ENCODE measurements around the gene PRKCQ.
A peak's percentile ranks its signal among the peaks of the same experiment; 100 is the strongest.

The PRKCQ gene

DNA sequence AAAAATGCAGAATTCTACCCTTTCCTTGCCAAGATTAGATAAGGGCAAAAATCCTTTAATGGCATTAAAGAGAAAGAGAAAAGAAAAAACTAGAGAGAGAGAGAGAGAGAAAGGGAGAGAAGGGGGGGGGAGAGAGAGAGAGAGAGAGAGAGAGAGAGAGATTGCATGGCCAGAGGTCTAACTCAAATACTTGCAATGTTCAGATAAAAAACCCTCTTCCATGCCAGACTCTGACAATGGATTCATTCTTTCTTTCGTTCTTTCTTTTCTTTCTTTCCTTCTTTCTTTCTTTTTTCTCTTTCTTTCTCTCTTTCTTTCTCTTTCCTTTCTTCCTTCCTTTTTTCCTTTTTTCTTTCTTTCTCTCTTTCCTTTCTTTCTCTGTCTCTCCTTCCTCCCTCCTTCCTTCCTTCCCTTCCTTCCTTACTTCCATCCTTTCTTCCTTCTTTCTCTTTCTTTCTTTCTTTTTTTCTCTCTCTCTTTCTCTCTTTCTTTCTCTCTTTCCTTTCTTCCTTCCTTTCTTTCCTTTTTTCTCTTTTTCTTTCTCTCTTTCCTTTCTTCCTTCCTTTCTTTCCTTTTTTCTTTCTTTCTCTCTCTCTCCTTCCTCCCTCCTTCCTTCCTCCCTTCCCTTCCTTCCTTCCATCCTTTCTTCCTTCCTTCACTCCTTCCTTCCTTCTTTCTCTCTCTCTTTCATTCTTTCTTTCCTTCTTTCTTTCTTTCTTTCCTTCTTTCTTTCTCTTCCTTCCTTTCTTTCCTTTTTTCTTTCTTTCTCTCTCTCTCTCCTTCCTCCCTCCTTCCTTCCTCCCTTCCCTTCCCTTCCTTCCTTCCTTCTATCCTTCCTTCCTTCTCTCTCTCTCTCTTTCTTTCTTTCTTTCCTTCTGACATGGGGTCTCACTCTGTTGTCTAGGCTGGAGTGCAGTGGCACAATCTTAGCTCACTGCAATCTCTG lies 175.7 kb downstream of the PRKCQ start:
- in situ Hi-C loops (cut with HindIII; ENCODE audit: low pct_ligation_motif_present, low pct_unique_long_range_greater_than_20kb, low sequenced_read_pairs) = no loop called here
- no peak for DNase-seq

DNA sequence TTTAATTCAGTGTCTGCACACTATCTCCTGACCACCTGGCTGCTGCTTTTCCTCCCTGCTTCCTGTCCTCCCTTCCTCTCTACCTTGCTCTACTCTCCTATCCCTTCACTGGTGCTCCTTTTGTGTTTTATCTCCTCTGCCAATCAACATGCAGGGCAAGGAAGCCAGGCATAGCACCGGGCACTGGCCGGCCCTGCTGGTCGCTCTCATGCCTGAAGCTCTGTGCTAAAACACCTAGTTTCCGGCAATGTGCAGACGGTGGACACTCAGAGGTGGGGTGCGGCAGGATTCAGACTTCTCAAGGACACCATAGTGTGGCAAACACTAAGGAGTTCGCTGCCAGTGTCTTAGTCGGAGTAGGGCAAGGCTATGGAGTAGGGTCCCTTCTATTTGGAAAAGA lies 177.1 kb downstream of the PRKCQ start:
- no peak for DNase-seq
- in situ Hi-C loops (cut with HindIII; ENCODE audit: low pct_ligation_motif_present, low pct_unique_long_range_greater_than_20kb, low sequenced_read_pairs) = no loop called here

DNA sequence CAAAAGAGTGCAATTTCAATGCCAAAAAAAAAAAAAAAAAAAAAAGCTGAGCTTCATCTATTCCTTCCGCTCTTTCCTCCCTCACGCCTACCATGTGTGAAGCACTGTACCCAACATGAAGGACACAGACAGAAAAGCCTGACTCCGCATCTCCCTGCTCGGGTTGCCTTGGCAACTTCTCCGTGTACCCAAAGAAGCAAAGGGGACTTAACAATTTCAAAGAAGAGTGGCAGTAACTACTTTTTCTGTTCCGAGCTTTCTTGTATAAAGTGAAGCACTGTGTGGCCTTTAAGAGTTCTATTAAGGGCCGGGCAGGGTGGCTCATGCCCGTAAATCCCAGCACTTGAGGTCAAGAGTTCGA lies 177.7 kb downstream of the PRKCQ start:
- no peak for DNase-seq
- in situ Hi-C loops (cut with HindIII; ENCODE audit: low pct_ligation_motif_present, low pct_unique_long_range_greater_than_20kb, low sequenced_read_pairs) = no loop called here

DNA sequence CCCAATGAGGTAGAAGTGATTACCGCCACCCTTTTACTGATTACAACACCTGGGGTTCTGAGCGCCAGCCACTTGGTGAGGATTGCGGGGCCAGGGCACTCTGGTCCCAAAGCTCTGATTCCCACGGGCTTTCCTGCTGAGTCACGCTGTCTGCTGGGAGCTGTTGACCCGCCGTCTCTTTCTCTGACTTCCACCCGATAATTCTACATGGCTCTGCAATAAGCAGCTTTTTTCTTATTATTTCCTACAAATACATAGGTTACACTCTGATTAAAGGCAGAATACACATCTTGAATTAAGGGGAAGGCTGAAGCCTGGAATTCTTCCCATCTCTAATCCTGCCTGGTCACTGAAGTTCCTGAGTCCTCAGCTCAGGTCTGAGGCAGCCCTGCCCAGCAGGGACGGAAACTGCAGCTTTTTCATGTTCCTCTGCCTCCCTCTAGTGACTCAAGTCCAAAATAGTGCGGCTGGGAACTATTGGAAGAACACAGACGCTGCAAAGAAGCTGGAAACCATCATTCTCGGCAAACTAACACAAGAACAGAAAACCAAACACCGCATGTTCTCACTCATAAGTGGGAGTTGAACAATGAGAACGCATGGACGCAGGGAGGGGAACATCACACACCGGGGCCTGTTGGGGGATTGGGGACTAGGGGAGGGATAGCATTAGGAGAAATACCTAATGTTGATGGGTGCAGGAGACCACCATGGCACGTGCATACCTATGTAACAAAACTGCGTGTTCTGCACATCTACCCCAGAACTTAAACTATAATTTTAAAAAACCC lies 178.3 kb downstream of the PRKCQ start:
- in situ Hi-C loops (cut with HindIII; ENCODE audit: low pct_ligation_motif_present, low pct_unique_long_range_greater_than_20kb, low sequenced_read_pairs) = no loop called here
- DNase-seq = peak; percentile 89

DNA sequence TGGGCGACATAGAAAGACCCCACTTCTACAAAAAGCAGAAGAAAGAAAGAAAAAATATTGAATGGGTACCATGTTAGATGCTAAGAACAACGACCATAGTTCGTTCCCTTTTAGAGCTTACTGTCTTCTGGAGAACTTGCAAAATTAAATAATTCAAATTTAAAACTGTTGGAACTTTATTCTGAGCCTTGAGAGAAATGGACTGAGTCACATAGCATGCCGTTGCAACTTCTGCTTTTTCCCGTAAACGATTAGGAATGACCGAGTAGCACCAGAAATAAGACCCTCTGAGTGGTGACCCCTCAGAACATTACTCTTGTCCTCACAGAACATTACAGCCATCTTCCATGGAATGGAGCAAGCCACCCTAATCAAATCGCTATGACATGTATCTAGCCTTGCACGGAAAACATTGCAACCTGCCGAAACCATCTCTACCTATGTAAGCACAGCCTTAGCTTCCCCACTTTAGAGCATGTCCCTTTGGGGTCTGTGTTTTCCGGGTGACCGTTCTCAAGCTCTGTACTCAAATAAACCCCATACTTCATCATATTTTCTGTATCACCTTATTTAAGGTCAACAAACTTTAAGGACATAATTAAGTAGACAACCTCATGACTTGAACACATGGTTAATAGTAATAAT lies 179.1 kb downstream of the PRKCQ start:
- peak; percentile 4 for DNase-seq
- in situ Hi-C loops (cut with HindIII; ENCODE audit: low pct_ligation_motif_present, low pct_unique_long_range_greater_than_20kb, low sequenced_read_pairs) = no loop called here

DNA sequence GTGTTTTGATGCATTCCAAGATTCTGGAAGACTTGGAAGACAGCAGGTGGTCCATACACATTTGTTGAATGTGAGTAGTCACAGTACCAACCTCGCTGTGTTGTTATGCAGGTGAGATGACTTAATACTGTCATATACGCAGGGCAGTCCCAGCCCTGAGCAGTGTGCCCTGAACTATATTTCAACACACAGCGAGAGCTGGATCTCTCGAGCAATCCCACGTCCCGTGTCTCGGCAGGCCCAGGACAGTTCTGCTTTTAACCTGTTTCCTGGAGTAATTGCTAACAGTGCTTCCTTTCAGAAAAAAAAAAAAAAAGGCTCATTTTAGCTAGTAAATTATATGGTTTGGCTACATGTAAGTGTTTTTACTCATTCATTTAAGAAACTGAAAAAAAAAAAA lies 179.7 kb downstream of the PRKCQ start:
- DNase-seq = no peak
- in situ Hi-C loops (cut with HindIII; ENCODE audit: low pct_ligation_motif_present, low pct_unique_long_range_greater_than_20kb, low sequenced_read_pairs) = no loop called here

DNA sequence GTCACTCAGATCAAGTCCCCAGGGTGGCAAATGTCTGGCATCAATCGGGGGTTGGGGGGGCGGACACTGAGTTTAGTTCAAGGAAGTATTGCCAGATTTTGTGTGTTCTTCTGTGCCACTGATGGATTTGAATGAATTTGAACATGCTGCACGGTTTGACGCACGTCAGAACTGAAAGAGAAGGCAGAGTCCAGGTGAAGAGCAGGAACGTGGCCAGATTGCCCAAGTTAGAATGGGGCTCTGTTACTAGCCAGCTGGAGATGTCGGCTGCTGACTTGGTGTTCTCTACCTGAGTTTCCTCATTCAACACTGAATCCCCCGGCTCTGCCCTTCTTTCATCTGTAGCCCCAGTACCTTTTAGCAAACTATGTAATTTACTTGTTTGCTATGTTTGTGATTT lies 180.2 kb downstream of the PRKCQ start:
- no peak for DNase-seq
- in situ Hi-C loops (cut with HindIII; ENCODE audit: low pct_ligation_motif_present, low pct_unique_long_range_greater_than_20kb, low sequenced_read_pairs) = no loop called here

DNA sequence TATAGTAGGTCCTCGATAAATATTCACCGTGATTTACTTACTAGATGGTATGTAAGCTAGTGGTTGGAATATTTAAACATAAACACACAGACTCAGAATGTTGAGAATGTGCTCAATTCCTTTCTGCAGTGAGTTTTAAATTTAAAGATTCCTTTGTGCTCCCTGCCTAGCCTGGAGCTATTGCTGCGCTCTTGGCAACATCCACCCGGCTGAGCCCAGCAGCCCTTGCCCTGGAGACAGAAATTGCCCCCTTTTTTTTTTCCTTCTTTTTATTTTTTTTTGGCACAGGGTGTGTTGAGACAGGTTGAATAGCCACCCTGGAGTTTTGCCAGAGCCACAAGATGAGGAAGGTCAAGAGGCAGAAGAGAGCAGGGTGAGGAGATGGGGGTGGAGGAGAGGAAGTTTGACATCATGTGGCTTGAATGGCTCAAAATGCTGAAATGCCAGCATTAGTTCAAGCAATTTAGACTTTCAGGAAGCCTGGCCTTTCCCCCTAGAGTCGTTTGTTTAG lies 180.8 kb downstream of the PRKCQ start:
- DNase-seq = no peak
- in situ Hi-C loops (cut with HindIII; ENCODE audit: low pct_ligation_motif_present, low pct_unique_long_range_greater_than_20kb, low sequenced_read_pairs) = no loop called here

DNA sequence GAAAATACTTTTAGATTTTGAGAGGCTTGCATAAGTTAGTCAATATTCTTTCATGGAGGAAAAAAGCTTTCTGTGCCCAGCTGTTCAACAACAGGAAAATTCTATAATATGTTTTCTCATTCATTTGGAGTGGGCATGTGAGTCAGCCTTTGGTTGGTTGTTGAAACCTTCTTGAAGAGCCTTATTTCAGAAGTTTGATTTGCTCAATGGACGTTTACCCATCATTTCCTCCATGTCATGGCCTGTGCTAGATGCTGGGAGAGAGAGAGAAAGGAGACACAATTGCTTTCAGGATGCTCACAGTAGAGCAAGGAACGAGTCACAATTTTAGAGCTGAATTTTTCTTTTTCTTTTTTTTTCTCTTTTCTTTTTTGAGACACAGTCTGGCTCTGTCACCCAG lies 181.7 kb downstream of the PRKCQ start:
- in situ Hi-C loops (cut with HindIII; ENCODE audit: low pct_ligation_motif_present, low pct_unique_long_range_greater_than_20kb, low sequenced_read_pairs) = no loop called here
- no peak for DNase-seq

DNA sequence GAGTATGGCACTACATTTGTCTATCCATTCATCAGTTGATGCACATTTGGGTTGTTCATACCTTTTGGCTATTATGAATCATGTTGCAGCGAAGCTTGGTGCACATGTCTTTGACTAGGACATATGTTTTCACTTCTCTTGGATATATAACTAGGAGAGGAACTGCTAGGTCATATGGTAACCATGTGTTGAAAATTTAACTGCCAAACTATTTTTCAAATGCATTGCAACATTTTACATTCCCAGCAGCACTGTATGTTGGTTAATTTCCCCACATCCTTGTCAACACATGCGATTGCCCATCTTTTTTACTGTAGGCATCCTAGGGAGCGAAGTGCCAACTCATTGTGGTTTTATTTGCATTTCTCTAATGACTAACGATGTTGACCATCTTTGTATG lies 183.4 kb downstream of the PRKCQ start:
- in situ Hi-C loops (cut with HindIII; ENCODE audit: low pct_ligation_motif_present, low pct_unique_long_range_greater_than_20kb, low sequenced_read_pairs) = no loop called here
- no peak for DNase-seq

DNA sequence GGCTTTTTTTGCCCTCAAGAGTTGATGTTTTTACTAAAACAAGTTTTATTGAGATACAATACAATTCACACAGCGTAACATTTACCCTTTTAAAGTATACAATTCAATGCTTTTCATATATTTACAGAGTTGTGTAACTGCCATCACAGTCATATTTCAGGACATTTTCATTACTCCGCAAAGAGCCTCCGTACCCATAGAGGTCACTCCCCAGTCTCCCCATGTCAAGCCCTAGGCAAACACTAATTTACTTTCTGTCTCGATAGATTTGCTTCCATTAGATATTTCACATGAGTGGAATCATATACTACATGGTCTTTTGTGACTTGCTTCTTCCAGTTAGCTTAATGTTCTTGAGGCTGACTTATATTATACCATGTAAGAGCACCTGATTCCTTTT lies 183.8 kb downstream of the PRKCQ start:
- no peak for DNase-seq
- in situ Hi-C loops (cut with HindIII; ENCODE audit: low pct_ligation_motif_present, low pct_unique_long_range_greater_than_20kb, low sequenced_read_pairs) = no loop called here

DNA sequence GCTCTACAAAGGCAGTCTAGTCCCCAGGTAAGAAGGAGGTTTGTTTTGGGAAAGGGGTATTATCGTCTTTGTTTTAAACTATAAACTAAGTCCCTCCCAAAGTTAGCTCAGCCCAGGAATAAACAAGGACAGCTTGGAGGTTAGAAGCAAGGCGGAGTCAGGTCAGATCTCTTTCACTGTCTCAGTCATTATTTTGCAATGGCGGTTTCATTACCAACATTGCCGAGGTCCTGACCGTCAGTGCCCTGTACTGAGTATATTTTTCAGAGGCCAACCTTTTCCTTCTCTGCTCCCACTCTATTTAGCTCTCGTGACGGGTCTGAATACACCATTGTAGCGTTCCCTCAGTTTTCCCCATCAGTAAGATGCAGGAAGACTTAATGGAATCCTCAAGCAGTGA lies 184.5 kb downstream of the PRKCQ start:
- in situ Hi-C loops (cut with HindIII; ENCODE audit: low pct_ligation_motif_present, low pct_unique_long_range_greater_than_20kb, low sequenced_read_pairs) = no loop called here
- no peak for DNase-seq

DNA sequence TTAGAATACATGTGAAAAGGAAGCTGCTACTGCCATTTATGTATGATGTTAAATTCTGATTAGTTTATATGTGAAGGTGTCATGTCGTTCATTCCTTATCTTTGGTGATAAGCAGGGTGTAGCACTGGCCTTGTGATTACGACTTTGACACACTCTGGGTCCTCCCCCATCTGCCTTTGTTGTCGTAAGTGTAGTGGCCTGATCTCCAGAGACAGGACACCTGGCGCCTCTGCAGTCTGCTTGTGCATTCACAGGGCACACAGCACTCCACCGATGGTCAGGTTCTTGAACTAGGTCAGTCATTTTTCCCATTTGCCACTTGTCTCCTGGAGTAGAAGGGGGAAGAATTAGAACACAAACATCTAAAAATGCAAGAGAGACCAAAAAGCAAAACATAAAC lies 186.0 kb downstream of the PRKCQ start:
- in situ Hi-C loops (cut with HindIII; ENCODE audit: low pct_ligation_motif_present, low pct_unique_long_range_greater_than_20kb, low sequenced_read_pairs) = no loop called here
- no peak for DNase-seq

DNA sequence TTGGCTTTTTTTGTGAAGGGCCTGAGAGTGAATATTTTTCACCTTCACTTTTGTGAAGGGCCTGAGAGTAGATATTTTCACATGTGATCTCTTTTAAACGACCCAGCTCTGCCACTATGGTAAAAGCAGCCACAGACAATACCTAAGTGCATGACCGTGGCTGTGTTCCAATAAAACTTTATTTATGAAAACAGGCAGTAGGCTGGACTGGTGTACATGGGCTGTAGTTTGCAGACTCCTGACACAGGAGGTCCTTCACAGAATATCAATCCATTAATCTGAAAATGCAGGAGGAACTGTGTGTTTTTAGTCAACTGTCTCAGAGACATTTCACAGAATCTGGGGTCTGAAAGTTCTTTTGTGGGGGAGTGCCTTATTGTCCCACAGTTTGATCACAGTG lies 186.9 kb downstream of the PRKCQ start:
- no peak for DNase-seq
- in situ Hi-C loops (cut with HindIII; ENCODE audit: low pct_ligation_motif_present, low pct_unique_long_range_greater_than_20kb, low sequenced_read_pairs) = no loop called here

DNA sequence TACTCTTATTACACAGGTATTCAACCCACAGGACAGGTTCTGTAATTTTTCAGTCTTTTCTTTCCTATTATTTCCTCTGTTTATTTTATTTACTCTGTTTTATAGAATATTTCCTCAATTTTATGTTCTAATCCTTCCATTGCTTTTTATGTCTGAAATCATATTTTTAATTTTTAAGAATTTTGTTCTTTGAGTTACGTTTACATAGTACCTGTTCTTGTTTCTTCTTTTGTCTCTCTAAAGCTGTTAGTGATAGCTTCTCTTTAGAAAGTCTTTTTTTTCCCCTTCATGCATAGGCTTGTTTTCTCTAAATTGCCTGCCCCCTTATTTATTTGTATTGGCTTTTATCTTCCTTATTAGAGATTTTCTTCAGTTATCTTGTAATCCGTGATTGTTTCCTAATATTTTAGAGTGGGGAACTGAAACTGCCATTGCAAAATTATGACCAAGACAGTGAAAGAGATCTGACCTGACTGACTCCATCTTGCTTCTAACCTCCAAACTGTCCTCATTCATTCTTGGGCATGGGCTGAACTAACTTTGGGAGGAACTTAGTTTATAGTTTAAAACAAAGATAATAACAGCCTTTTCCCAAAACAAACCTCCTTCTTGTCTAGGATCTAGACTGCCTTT lies 189.7 kb downstream of the PRKCQ start:
- in situ Hi-C loops (cut with HindIII; ENCODE audit: low pct_ligation_motif_present, low pct_unique_long_range_greater_than_20kb, low sequenced_read_pairs) = no loop called here
- DNase-seq = no peak

DNA sequence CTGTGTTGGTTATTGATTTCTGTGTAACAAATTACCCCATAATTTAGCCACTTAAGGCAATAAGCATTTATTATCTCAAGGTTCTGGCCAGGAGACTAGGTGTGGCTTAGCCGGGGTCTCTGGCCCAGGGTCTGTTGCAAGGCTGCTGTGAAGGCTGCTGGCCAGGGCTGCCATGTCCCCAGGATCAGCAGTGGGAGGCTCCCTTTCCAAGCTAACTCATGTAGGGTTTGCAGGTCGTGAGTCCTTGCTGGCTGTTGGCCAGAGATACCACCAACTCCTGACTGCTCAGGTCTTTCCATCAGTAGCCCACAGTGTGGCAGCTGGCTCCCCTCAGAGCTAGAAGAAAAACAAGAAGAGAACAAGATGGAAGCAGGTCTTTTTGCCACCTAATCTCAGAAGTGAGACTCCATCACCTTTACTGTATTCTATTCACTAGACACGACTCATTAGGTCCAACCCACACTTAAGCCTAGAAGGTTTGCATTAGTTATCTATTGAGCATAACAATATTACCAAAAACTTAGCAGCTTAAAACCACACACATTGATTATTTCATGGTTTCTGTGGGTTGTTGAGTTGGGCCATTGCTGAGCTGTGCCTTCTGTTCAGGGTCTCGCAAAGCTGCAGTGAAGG lies 191.7 kb downstream of the PRKCQ start:
- in situ Hi-C loops (cut with HindIII; ENCODE audit: low pct_ligation_motif_present, low pct_unique_long_range_greater_than_20kb, low sequenced_read_pairs) = no loop called here
- no peak for DNase-seq

DNA sequence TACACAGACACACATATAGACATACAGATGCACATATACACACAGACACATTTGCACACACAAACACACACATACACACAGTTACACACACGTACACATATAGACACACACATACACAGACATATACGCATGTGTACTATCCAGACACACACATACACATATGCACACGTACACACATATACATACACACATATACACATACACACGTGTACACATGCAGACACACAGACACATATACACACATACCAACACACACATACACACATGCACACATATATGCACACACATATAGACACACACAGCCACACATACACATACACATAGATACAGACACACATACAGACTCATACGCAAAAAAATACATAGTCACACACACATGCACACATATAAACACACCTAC lies 193.1 kb downstream of the PRKCQ start:
- DNase-seq = no peak
- in situ Hi-C loops (cut with HindIII; ENCODE audit: low pct_ligation_motif_present, low pct_unique_long_range_greater_than_20kb, low sequenced_read_pairs) = no loop called here

DNA sequence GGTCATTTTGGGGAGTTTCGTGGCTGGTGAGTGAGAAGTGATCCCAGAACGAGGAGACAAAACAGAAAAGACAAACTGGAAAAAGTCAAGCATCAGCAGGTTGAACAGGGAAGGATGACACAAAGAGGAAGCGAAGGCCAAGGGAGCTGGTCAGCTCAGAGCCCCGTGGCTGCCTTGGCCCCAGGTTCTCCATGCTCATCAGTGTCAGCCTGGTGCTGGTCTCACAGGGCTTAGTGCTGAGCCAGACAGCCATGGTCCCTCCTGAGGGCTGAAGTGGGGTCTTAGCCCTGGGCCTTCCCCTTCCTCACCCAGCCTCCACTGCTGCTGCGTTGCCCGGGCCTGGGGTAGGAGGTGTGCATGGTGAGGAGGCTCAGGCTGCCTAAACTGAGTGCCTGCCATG lies 193.7 kb downstream of the PRKCQ start:
- in situ Hi-C loops (cut with HindIII; ENCODE audit: low pct_ligation_motif_present, low pct_unique_long_range_greater_than_20kb, low sequenced_read_pairs) = no loop called here

More for the DNA sequence above, 193.7 kb downstream of the PRKCQ start:
- no peak for DNase-seq
